Tibial nerve (tissue), 3 donors: ENCODE measurements around the gene SNX9.

Experiments used
- CTCF ChIP-seq, 5 experiments: fragments of 200-600 bp in 3 of 5; fragments of 450-650 bp in 2 of 5; sonication (generic) in 3 of 5; IDR thresholded peaks; one replicate each; pipeline ENCODE4 v1.5.1; 2016 to 2019; ENCODE audit warnings: antibody characterized with exemption in 5 of 5, mild to moderate bottlenecking in 3 of 5, moderate library complexity in 2 of 5
- POLR2A ChIP-seq, 2 donors: fragments of 450-650 bp; IDR thresholded peaks; one replicate each; pipeline ENCODE4 v1.6.1; 2017; ENCODE audit warnings: antibody characterized with exemption in 2 of 2, mild to moderate bottlenecking in 2 of 2, moderate library complexity in 2 of 2

DNA sequence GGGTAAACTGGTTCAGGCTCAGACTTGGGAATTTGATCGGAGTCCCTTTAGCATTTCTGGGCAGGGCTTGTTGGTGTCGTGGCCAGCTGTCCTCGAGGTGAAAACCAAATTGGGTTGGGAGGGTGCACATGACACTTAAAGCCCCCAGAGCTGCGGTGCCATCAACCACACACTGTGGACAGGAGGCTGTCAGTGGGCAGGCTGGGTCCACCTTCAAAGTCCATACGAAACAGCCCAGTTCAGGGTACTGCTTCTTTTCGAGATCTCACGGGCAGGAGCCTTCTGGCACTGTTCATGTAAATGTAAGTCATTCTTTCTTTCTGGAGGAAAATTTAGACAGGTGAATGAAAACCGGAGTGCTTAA is 165.6 kb downstream of the SNX9 start:
- TF ChIP-seq POLR2A (IDR thresholded peaks at IDR 0.05) (no peak), CTCF (IDR thresholded peaks at IDR 0.05) (no peak)
